ENCODE data around the gene CCNE1. TPM values are rescaled to one million over a fixed set of nuclear protein-coding genes. Genes with fewer than 3 reads are reported as not detected.

Gene CCNE1
- total RNA-seq, 2 experiments from 2014 or later = 24.5 to 25.7 TPM

DNA sequence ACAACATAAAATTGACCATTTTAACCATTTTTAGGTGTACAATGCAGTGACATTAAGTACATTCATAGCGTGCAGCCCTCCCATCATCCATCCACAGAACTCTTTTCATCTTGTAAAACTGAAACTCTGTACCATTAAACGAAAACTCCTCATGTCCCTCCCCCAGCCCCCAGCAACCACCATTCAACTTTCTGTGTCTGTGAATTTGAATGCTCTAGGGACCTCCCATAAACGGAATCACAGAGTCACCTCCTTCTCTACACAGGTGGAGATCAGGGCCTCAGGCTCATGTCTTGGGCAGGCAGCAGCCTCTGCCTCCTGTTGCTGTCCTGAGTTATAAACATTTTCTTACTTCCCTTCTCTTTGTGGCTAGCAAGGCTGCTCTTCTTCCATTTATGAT is 7.3 kb upstream of the CCNE1 start:
- intact Hi-C loops (cut with micrococcal nuclease) = no loop called here
- peak; percentile 94 for ATAC-seq
- no peak overlapping the region for H3K4me3 Mint-ChIP-seq

DNA sequence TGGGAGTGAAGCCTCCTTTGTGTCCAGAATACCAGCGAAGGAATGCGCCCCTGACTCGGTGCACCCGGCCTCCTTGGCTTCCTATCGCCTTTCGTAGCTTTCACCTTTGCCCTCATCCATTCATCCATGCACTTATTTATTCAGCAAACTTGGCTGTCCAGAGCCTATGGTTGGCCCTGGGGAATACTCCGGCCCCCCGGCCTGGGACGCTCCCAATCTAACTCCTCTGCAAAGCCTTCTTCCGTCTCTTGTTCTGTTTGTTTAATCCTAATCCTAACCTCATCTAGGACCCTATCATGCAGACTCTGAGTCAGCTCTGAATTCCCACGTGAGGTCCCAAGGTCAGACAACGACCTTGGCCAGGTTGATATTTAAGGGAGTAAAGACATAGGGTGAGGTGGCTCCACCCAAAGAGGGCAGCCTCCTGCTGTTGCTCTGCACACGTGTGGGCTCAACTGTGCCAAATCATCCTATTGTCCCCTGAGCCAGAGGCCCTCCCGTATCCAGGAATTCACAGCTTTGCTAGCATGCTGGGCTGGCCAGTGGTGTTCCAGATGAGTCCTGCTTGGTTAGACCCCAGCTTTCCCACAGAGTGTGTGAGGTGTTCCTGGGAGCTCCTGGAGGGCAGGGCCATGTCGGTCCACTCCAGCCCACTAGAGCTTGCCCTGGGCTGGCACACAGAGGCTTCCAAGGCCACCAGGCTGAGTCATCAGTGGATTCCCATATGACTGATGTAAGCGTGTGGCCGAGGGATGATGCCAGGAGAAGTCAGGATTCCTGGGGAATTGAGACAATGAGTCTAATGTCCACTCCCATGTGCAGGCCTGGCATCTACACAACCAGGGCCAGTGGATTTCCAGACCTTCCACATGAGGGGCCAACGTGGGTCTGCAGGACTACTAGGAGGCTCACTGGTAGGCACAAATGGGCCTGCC is 6.5 kb upstream of the CCNE1 start:
- ATAC-seq = no peak
- no peak for DNase-seq
- CTCF ChIA-PET = interaction anchor here (1.1 kb wide), 1 partner anchor 14 kb away, joined by 3 read pairs; no protein-coding TSS in a partner anchor
- Mint-ChIP-seq H3K9me3 (no peaks in the 10 kb centered on the region), H3K36me3 (ENCODE audit: low read depth) (no peaks in the 10 kb centered on the region), H3K4me1 (ENCODE audit: low read depth) (peaks cover 12% of the 10 kb centered on the region), H3K4me3 (no peak overlapping the region), H3K27me3 (no peaks in the 10 kb centered on the region), H3K27ac (no peak overlapping the region)
- intact Hi-C loops (cut with micrococcal nuclease) = no loop called here
- POLR2A ChIA-PET = no interaction called here
- TF ChIP-seq, protein P1, sequence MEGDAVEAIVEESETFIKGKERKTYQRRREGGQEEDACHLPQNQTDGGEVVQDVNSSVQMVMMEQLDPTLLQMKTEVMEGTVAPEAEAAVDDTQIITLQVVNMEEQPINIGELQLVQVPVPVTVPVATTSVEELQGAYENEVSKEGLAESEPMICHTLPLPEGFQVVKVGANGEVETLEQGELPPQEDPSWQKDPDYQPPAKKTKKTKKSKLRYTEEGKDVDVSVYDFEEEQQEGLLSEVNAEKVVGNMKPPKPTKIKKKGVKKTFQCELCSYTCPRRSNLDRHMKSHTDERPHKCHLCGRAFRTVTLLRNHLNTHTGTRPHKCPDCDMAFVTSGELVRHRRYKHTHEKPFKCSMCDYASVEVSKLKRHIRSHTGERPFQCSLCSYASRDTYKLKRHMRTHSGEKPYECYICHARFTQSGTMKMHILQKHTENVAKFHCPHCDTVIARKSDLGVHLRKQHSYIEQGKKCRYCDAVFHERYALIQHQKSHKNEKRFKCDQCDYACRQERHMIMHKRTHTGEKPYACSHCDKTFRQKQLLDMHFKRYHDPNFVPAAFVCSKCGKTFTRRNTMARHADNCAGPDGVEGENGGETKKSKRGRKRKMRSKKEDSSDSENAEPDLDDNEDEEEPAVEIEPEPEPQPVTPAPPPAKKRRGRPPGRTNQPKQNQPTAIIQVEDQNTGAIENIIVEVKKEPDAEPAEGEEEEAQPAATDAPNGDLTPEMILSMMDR (IDR thresholded peaks at IDR 0.05) = no peak

More for the DNA sequence above, 7.3 kb upstream of the CCNE1 start:
- Mint-ChIP-seq H3K9me3 (no peaks in the 10 kb centered on the region), H3K27me3 (no peaks in the 10 kb centered on the region), H3K27ac (peak overlapping the region; percentile 8), H3K36me3 (ENCODE audit: low read depth) (no peaks in the 10 kb centered on the region), H3K4me1 (ENCODE audit: low read depth) (peaks cover 11% of the 10 kb centered on the region)
- ChIA-PET POLR2A (no interaction called here), CTCF (no interaction called here)
- TF ChIP-seq, protein P1 (IDR thresholded peaks at IDR 0.05) = no peak
- DNase-seq = peak; percentile 69

DNA sequence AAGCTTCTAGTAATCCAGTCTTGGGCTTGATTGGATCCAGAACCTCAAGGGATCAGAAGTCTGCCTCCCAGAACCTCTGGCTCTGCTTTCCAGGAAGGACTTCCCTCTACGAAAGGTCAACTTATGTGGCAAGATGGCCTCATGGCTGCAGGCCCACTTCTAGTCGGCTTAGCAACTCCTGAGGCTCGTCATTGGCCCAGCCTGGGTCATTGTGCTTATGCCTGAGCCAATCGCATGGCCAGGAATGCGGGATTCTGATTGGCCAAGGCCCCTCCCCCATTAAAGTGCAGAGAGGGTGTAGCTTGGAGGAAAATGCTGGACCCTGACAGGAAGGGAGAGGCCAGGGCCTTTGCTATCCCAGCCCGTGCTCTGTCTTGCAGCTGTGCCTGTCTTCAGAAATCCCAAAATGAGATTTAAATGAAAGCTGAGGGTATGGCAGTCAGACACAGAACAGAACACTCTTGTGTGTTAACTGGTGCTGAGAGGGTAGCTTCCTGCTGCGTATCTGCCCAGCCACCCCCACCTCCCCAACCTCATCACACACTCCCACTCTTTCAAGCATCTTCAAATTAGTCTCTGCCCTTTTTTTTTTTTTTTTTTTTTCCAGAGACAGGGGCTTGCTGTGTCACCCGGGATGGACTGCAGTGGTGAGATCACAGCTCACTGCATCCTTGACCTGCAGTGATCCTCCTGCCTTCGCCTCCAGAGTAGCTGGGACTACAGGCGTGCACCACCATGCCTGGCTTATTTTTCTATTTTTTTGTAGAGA is 5.5 kb upstream of the CCNE1 start:
- ATAC-seq (no peak), DNase-seq (peak; percentile 11)
- intact Hi-C loops (cut with micrococcal nuclease) = no loop called here
- H3K9me3 Mint-ChIP-seq = no peaks in the 10 kb centered on the region
- no peaks in the 10 kb centered on the region for H3K36me3 Mint-ChIP-seq (ENCODE audit: low read depth)
- ChIA-PET POLR2A (interaction anchor here (0.6 to 0.9 kb wide), 3 partner anchors 35 to 609 kb away, joined by 3 to 4 read pairs (median 3); no protein-coding TSS in a partner anchor), CTCF (interaction anchor here (1.0 to 1.1 kb wide), 2 partner anchors 15 to 46 kb away, joined by 3 read pairs; no protein-coding TSS in a partner anchor)
- no peaks in the 10 kb centered on the region for H3K27me3 Mint-ChIP-seq
- no peak overlapping the region for H3K4me3 Mint-ChIP-seq
- no peak overlapping the region for H3K27ac Mint-ChIP-seq
- H3K4me1 Mint-ChIP-seq (ENCODE audit: low read depth) = peaks cover 17% of the 10 kb centered on the region
- TF ChIP-seq, protein P1 (IDR thresholded peaks at IDR 0.05) = no peak

DNA sequence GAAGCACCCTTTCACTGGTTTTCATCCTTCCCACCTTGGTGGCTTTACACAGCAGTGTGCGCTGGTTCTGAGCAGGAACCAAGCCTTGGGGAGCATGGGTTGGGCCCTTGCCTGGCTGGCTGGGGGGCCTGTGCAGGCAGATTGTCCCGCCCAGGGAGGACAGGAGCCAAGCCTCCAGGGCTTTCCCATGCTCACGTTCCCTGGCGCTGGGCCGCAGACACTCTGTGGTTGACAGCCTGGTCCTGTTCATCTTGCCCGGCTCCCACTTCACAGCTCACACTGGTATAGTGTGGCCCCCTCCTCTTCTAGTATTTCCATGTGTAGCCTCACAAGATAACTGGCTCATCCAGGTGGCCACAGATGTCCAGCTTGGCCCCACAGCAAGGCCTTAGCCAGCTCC is 4.6 kb upstream of the CCNE1 start:
- ATAC-seq = no peak
- H3K4me3 Mint-ChIP-seq = no peak overlapping the region
- CTCF ChIA-PET = no interaction called here
- DNase-seq = no peak
- TF ChIP-seq, protein P1 (IDR thresholded peaks at IDR 0.05) = no peak
- POLR2A ChIA-PET = interaction anchor here (0.7 to 0.9 kb wide), 3 partner anchors 34 to 48 kb away, joined by 3 read pairs; no protein-coding TSS in a partner anchor
- intact Hi-C loops (cut with micrococcal nuclease) = no loop called here
- H3K36me3 Mint-ChIP-seq (ENCODE audit: low read depth) = no peaks in the 10 kb centered on the region
- H3K4me1 Mint-ChIP-seq (ENCODE audit: low read depth) = peaks cover 17% of the 10 kb centered on the region
- H3K27ac Mint-ChIP-seq = no peak overlapping the region
- no peaks in the 10 kb centered on the region for H3K9me3 Mint-ChIP-seq
- H3K27me3 Mint-ChIP-seq = no peaks in the 10 kb centered on the region

Data from activated CD8-positive, alpha-beta T cell treated with anti-CD3 and anti-CD28 coated beads for 36 hours (primary cell).